GM20000 (cell line): ENCODE measurements around the gene MICALL2.
A peak's percentile ranks its signal among the peaks of the same experiment; 100 is the strongest.

ENCODE experiments used
- DNase-seq: peaks from one replicate; pipeline ENCODE4 v3.0.0; 2012; ENCODE audit warnings: low spot score
- CTCF ChIP-seq: IDR thresholded peaks from 2 replicates; pipeline ENCODE4 v1.5.1; 2012; ENCODE audit warnings: mild to moderate bottlenecking, control low read depth; ENCODE audit errors: extremely low read depth, missing control alignments

The MICALL2 gene

GRCh38 chr7:1458683-1459511 lies at the start of gene MICALL2:
Gene MICALL2 (minus strand): TSS chr7:1459470. CDS start chr7:1459326, 144 bp downstream.
- TF ChIP-seq CTCF = no peak
- no peak for DNase-seq

GRCh38 chr7:1508277-1508758 lies 49.0 kb upstream of the MICALL2 start:
- no peak for DNase-seq
- TF ChIP-seq CTCF = no peak

DNA sequence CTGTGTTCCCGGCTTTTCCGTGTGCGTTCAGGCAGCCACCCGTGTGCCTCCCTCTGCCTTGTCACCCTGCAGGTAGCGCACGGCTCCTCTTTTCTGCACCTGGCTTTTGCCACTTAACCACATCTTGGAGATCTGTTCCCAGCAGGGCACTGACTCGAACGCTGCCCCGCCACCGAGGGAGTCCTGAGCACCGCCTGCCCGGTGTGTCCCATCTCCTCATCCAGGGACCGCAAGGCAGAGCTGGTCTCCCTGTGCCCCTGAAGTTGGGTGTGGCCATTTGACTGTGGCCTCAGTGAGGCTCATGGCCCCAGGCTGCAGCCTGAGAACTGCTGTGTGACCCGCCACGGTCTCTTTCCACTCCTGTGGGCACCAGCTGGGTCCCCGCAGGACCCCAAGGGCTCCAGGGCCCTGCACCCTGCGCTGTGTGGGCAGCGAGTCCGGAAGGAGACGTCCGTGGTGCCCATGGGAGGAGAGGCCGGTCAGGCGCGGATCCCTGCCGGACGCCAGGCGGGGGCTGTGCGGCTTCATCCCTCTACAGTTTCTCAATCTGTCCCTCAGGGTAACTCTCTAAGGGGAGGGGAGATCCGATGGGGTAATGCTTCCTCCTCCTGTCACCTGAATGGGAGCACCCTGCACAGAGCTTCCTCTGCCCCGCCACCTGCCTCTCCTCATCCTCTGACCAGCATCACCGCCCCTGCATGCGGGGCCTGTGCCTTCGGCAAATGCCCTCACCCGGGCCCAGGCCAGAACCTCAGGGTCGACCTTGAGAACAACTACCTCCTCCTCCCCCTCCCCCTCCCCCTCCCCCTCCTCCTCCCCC lies 46.7 kb upstream of the MICALL2 start:
- no peak for TF ChIP-seq CTCF
- DNase-seq = no peak

- peak; percentile 85 for TF ChIP-seq CTCF
- peak; percentile 99 for DNase-seq
These were observed 44.8 kb upstream of the MICALL2 start, which contains the start of gene INTS1 for GRCh38 chr7:1503816-1504775. Gene INTS1 (minus strand): TSS chr7:1504389. CDS start chr7:1503960, 429 bp downstream.

DNA sequence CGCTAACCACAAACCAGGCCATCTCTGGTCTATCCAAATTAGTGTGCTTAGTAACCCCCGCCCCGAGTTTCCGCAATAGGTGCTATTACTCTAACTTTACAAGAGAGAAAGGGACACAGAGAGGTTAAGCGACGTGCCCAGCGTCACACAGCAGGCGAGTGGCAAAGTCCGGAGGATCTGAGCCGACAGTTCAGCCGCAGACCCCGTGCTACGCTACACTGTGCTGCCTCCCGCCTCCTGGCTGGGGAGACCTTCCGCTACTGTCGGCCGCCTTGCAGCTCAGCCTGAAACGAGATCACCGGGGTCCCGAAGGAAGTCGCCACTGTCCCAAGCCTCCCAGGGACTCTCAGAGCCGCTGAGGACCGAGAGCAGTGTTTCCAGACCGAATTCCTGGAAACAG lies 44.1 kb upstream of the MICALL2 start:
- no peak for DNase-seq
- TF ChIP-seq CTCF = no peak

GRCh38 chr7:1502845-1503244 lies 43.6 kb upstream of the MICALL2 start:
- TF ChIP-seq CTCF = no peak
- no peak for DNase-seq
